SK-N-SH (cell line): ENCODE results near the gene TTC28.

Experiments
- CHD2 ChIP-seq: fragments of 150-350 bp; IDR thresholded peaks from 2 replicates; pipeline ENCODE4 v1.6.1; 2018; ENCODE audit warnings: low read length; ENCODE audit not compliant: partially characterized antibody
- FOXJ3 ChIP-seq: sonication (generic); formaldehyde crosslinking; IDR thresholded peaks from 2 replicates; pipeline ENCODE4 v1.5.1; 2020; ENCODE audit warnings: mild to moderate bottlenecking, missing genetic modification reagents
- FOXM1 ChIP-seq: IDR thresholded peaks from 2 replicates; pipeline ENCODE4 v1.4.0; 2012; ENCODE audit warnings: low read depth, mild to moderate bottlenecking
- GABPA ChIP-seq: IDR thresholded peaks from 2 replicates; pipeline ENCODE4 v1.4.0; 2012; ENCODE audit warnings: low read depth, mild to moderate bottlenecking
- MEF2A ChIP-seq: IDR thresholded peaks from 2 replicates; pipeline ENCODE4 v1.4.0; 2012; ENCODE audit warnings: low read depth, borderline replicate concordance
- POLR2AphosphoS5 ChIP-seq: IDR thresholded peaks from 2 replicates; pipeline ENCODE4 v1.6.1; 2012; ENCODE audit warnings: low read depth, low read length
- RAD21 ChIP-seq: IDR thresholded peaks from 2 replicates; pipeline ENCODE4 v1.6.1; 2012; ENCODE audit warnings: mild to moderate bottlenecking, low read length
- TCF12 ChIP-seq: IDR thresholded peaks from 2 replicates; pipeline ENCODE4 v1.4.0; 2012
- TF ChIP-seq, protein P1 (sequence below): IDR thresholded peaks from 2 replicates; pipeline ENCODE4 v1.4.0; 2012; ENCODE audit warnings: low read depth, borderline replicate concordance
- TF ChIP-seq, protein P2 (sequence below): fragments of 200-600 bp; sonication (generic); IDR thresholded peaks from 2 replicates; pipeline ENCODE4 v1.6.1; 2017; ENCODE audit warnings: antibody characterized with exemption, mild to moderate bottlenecking, moderate library complexity

DNA sequence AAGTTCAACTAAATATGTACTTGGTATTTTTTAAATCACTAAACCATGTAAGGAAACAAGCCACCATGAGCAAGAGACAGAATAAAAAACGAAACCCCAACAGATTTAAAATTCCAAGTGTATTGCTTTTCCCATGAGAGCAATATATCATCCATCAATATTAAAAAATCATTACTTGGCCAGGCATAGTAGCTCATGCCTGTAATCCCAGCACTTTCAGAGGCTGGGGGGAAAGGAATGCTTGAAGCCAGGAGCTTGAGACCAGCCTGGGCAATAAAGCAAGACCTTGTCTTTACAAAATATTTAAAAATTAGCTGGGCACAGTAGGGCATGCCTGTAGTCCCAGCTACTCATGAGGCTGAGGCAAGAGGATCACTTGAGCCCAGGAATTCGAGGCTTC, 190.8 kb downstream of the TTC28 start:
- no peak for TF ChIP-seq FOXJ3
- TF ChIP-seq CHD2 = no peak
- TF ChIP-seq, protein P1, sequence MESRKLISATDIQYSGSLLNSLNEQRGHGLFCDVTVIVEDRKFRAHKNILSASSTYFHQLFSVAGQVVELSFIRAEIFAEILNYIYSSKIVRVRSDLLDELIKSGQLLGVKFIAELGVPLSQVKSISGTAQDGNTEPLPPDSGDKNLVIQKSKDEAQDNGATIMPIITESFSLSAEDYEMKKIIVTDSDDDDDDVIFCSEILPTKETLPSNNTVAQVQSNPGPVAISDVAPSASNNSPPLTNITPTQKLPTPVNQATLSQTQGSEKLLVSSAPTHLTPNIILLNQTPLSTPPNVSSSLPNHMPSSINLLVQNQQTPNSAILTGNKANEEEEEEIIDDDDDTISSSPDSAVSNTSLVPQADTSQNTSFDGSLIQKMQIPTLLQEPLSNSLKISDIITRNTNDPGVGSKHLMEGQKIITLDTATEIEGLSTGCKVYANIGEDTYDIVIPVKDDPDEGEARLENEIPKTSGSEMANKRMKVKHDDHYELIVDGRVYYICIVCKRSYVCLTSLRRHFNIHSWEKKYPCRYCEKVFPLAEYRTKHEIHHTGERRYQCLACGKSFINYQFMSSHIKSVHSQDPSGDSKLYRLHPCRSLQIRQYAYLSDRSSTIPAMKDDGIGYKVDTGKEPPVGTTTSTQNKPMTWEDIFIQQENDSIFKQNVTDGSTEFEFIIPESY = no peak
- TF ChIP-seq, protein P2, sequence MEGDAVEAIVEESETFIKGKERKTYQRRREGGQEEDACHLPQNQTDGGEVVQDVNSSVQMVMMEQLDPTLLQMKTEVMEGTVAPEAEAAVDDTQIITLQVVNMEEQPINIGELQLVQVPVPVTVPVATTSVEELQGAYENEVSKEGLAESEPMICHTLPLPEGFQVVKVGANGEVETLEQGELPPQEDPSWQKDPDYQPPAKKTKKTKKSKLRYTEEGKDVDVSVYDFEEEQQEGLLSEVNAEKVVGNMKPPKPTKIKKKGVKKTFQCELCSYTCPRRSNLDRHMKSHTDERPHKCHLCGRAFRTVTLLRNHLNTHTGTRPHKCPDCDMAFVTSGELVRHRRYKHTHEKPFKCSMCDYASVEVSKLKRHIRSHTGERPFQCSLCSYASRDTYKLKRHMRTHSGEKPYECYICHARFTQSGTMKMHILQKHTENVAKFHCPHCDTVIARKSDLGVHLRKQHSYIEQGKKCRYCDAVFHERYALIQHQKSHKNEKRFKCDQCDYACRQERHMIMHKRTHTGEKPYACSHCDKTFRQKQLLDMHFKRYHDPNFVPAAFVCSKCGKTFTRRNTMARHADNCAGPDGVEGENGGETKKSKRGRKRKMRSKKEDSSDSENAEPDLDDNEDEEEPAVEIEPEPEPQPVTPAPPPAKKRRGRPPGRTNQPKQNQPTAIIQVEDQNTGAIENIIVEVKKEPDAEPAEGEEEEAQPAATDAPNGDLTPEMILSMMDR = no peak
- TF ChIP-seq FOXM1 = no peak
- no peak for TF ChIP-seq GABPA
- no peak for TF ChIP-seq POLR2AphosphoS5
- no peak for TF ChIP-seq TCF12
- no peak for TF ChIP-seq MEF2A
- TF ChIP-seq RAD21 = no peak
